ENCODE data around the gene DNAH2. TPM values are rescaled to one million over a fixed set of nuclear protein-coding genes. Genes with fewer than 3 reads are reported as not detected.

The DNAH2 gene
- total and polyA plus RNA-seq, 2 of the 13 experiments (the other 11 are each of a cell fraction or from before 2014, with no cell fraction given): not detected

GRCh38 chr17:7851438-7852261, 134.1 kb downstream of the DNAH2 start (continued):
- peak; percentile 62 for TF ChIP-seq ZNF687 (CRISPR knock-in tag; IDR thresholded peaks at IDR 0.05)
- no peak for TF ChIP-seq GLI4 (CRISPR knock-in tag; IDR thresholded peaks at IDR 0.05; ENCODE audit: borderline replicate concordance)
- peak; percentile 45; the same call in 1 of the 2 replicates for TF ChIP-seq BHLHE40 (IDR thresholded peaks at IDR 0.05; ENCODE audit: low read length)
- TF ChIP-seq HOMEZ (CRISPR knock-in tag; IDR thresholded peaks at IDR 0.05; ENCODE audit: low read depth): peak; percentile 85
- peak; percentile 57; the same call in 1 of the 2 replicates for TF ChIP-seq KMT2A (CRISPR knock-in tag; IDR thresholded peaks at IDR 0.05)
- TF ChIP-seq TARDBP (CRISPR knock-in tag; IDR thresholded peaks at IDR 0.05): 0 out of 2 replicates have a peak, but pooled peaks have one; percentile 52
- TF ChIP-seq ZMYM2 (CRISPR knock-in tag; IDR thresholded peaks at IDR 0.05): 0 out of 2 replicates have a peak, but pooled peaks have one; percentile 41
- TF ChIP-seq SP4 (CRISPR knock-in tag; IDR thresholded peaks at IDR 0.05): peak; percentile 75
- no peak for TF ChIP-seq CC2D1A (CRISPR knock-in tag; IDR thresholded peaks at IDR 0.05)
- TF ChIP-seq ZHX1 (CRISPR knock-in tag; IDR thresholded peaks at IDR 0.05; ENCODE audit: low read depth): peak; percentile 93; the same call in 1 of the 2 replicates
- no peak for TF ChIP-seq HNF4A (CRISPR knock-in tag; IDR thresholded peaks at IDR 0.05)
- peak; percentile 20; the same call in 1 of the 2 replicates for TF ChIP-seq POLR2AphosphoS5 (IDR thresholded peaks at IDR 0.05; ENCODE audit: low read depth, low read length)
- TF ChIP-seq PLSCR1 (CRISPR knock-in tag; IDR thresholded peaks at IDR 0.05; ENCODE audit: borderline replicate concordance): no peak
- TF ChIP-seq TSC22D2 (CRISPR knock-in tag; IDR thresholded peaks at IDR 0.05; ENCODE audit: borderline replicate concordance): no peak
- 0 out of 2 replicates have a peak, but pooled peaks have one; percentile 27 for TF ChIP-seq SKIL (CRISPR knock-in tag; IDR thresholded peaks at IDR 0.05; ENCODE audit: borderline replicate concordance)
- TF ChIP-seq BCL6 (CRISPR knock-in tag; IDR thresholded peaks at IDR 0.05): peak; percentile 30; the same call in 1 of the 2 replicates
- no peak for TF ChIP-seq ZFX (CRISPR knock-in tag; IDR thresholded peaks at IDR 0.05; ENCODE audit: low read depth)
